IMR-90 (cell line): ENCODE results near the gene CMTM1. TPM values are rescaled to one million over a fixed set of nuclear protein-coding genes. Genes with fewer than 3 reads are reported as not detected.

Source experiments
- ATAC-seq: fragments of 200-7000 bp; cut with Tn5 transposase; 2 replicates; pipeline ENCODE4 v1.9.1; 2020; ENCODE audit warnings: low read depth, mild to moderate bottlenecking, moderate library complexity
- BruUV-seq: library from RNA; stranded (reverse); fragments of 400-500 nt; replicated peaks from 2 replicates; lab custom pipeline; 2021; lab: Mats Ljungman, UMichigan
- CTCF ChIA-PET: fragments of 300-600 bp; formaldehyde crosslinking; extraction: SDS; loops from one replicate; lab custom pipeline; 2021; ENCODE audit warnings: antibody characterized with exemption; lab: Yijun Ruan, JAX
- POLR2A ChIA-PET: fragments of 300-600 bp; sonication (Branson Sonifier 250); formaldehyde crosslinking; loops from one replicate; lab custom pipeline; 2022; ENCODE audit warnings: antibody characterized with exemption; ENCODE audit not compliant: unreplicated experiment; lab: Charles Lee
- DNase-seq: peaks from one replicate; pipeline ENCODE4 v3.0.0; 2013
- H2AFZ ChIP-seq: replicated peaks from 2 replicates; pipeline ENCODE3; 2013; ENCODE audit warnings: low read length, mild to moderate bottlenecking; ENCODE audit not compliant: poor library complexity
- H2AK5ac ChIP-seq: 2 replicates; pipeline ENCODE4 v1.6.1; 2013; ENCODE audit warnings: low read depth, low read length, inconsistent platforms
- H2AK9ac ChIP-seq: replicated peaks from 2 replicates; pipeline ENCODE3; 2013; ENCODE audit warnings: mild to moderate bottlenecking, low read depth, low read length, moderate library complexity; ENCODE audit not compliant: poor library complexity
- H2BK120ac ChIP-seq: 2 replicates; pipeline ENCODE4 v1.6.1; 2013; ENCODE audit warnings: low read depth, low read length, inconsistent platforms
- H2BK15ac ChIP-seq: 3 replicates; pipeline ENCODE4 v1.6.1; 2013; ENCODE audit warnings: low read depth, low read length, inconsistent platforms
- H2BK20ac ChIP-seq: 2 replicates; pipeline ENCODE4 v1.6.1; 2013; ENCODE audit warnings: low read depth, mild to moderate bottlenecking, inconsistent platforms, low read length, moderate library complexity
- H2BK5ac ChIP-seq: 2 replicates; pipeline ENCODE4 v1.6.1; 2013; ENCODE audit warnings: mild to moderate bottlenecking, low read depth, low read length, inconsistent platforms; ENCODE audit not compliant: poor library complexity, severe bottlenecking
- H3K14ac ChIP-seq: replicated peaks from 2 replicates; pipeline ENCODE4 v1.6.1; 2013; ENCODE audit warnings: low read depth, low read length, inconsistent platforms
- H3K18ac ChIP-seq: 2 replicates; pipeline ENCODE4 v1.6.1; 2013; ENCODE audit warnings: low read depth, low read length, control low read depth
- H3K23ac ChIP-seq: 2 replicates; pipeline ENCODE4 v1.6.1; 2013; ENCODE audit warnings: low read depth, low read length, inconsistent platforms
- H3K27ac ChIP-seq: 2 replicates; pipeline ENCODE4 v1.5.1; 2013; ENCODE audit warnings: mild to moderate bottlenecking, control low read depth, low read length; ENCODE audit not compliant: insufficient read depth
- H3K27me3 ChIP-seq: 2 replicates; pipeline ENCODE4 v1.6.1; 2013; ENCODE audit warnings: low read length; ENCODE audit not compliant: control insufficient read depth, insufficient read depth
- H3K36me3 ChIP-seq: 2 replicates; pipeline ENCODE4 v1.6.1; 2013; ENCODE audit warnings: low read length, mixed read lengths; ENCODE audit not compliant: control insufficient read depth, insufficient read depth
- H3K4ac ChIP-seq: 2 replicates; pipeline ENCODE4 v1.6.1; 2013; ENCODE audit warnings: low read depth, low read length, inconsistent platforms
- H3K4me1 ChIP-seq: 2 replicates; pipeline ENCODE4 v1.6.1; 2013; ENCODE audit warnings: low read length, mixed read lengths; ENCODE audit not compliant: control insufficient read depth, insufficient read depth
- H3K4me2 ChIP-seq: 2 replicates; pipeline ENCODE4 v1.6.1; 2013; ENCODE audit warnings: low read depth, mild to moderate bottlenecking, control low read depth, low read length, moderate library complexity
- H3K4me3 ChIP-seq: 2 replicates; pipeline ENCODE4 v1.5.1; 2013; ENCODE audit warnings: low read depth, mild to moderate bottlenecking, control low read depth, low read length, moderate library complexity; ENCODE audit not compliant: insufficient read depth
- H3K56ac ChIP-seq: 2 replicates; pipeline ENCODE4 v1.6.1; 2013; ENCODE audit warnings: low read length, inconsistent platforms; ENCODE audit not compliant: insufficient read depth; ENCODE audit errors: extremely low read depth
- H3K79me1 ChIP-seq, 2 experiments: 2 replicates each; pipeline ENCODE4 v1.6.1; 2013; ENCODE audit warnings: low read length in 2 of 2, inconsistent platforms in 1 of 2, low read depth in 1 of 2
- H3K9ac ChIP-seq: 2 replicates; pipeline ENCODE4 v1.6.1; 2013; ENCODE audit warnings: low read depth, low read length, control low read depth
- H3K9me1 ChIP-seq: 2 replicates; pipeline ENCODE4 v1.6.1; 2013; ENCODE audit warnings: low read length, inconsistent platforms; ENCODE audit not compliant: insufficient read depth
- H3K9me3 ChIP-seq: 2 replicates; pipeline ENCODE4 v1.6.1; 2013; ENCODE audit warnings: low read length; ENCODE audit not compliant: control insufficient read depth, insufficient read depth
- H4K20me1 ChIP-seq: 2 replicates; pipeline ENCODE4 v1.6.1; 2013; ENCODE audit warnings: low read length, inconsistent platforms; ENCODE audit not compliant: insufficient read depth
- H4K5ac ChIP-seq: 2 replicates; pipeline ENCODE4 v1.6.1; 2013; ENCODE audit warnings: mild to moderate bottlenecking, low read depth, low read length, control low read depth
- H4K8ac ChIP-seq, 2 experiments: 2 replicates each; pipeline ENCODE4 v1.6.1; 2013; ENCODE audit warnings: low read depth in 2 of 2, low read length in 2 of 2, control low read depth in 1 of 2, inconsistent platforms in 1 of 2
- H4K91ac ChIP-seq: 2 replicates; pipeline ENCODE4 v1.6.1; 2013; ENCODE audit warnings: low read depth, low read length, inconsistent platforms; ENCODE audit not compliant: insufficient read depth
- BHLHE40 ChIP-seq: fragments of 150-350 bp; IDR thresholded peaks from 2 replicates; pipeline ENCODE4 v1.6.1; 2016; ENCODE audit warnings: mild to moderate bottlenecking, low read depth, low read length
- CEBPB ChIP-seq: IDR thresholded peaks from 2 replicates; pipeline ENCODE4 v1.6.1; 2012; ENCODE audit warnings: low read depth, low read length, improper control_type of control experiment
- CHD1 ChIP-seq: IDR thresholded peaks from 2 replicates; pipeline ENCODE4 v1.6.1; 2012; ENCODE audit warnings: low read depth, low read length, improper control_type of control experiment
- FOS ChIP-seq: fragments of 150-350 bp; IDR thresholded peaks from 2 replicates; pipeline ENCODE4 v1.6.1; 2016; ENCODE audit warnings: low read depth, low read length
- MAFK ChIP-seq: IDR thresholded peaks from 2 replicates; pipeline ENCODE4 v1.6.1; 2012; ENCODE audit warnings: low read depth, low read length, improper control_type of control experiment
- MAZ ChIP-seq: IDR thresholded peaks from 2 replicates; pipeline ENCODE4 v1.6.1; 2012; ENCODE audit warnings: low read depth, mild to moderate bottlenecking, low read length, improper control_type of control experiment, moderate library complexity, borderline replicate concordance
- MXI1 ChIP-seq: IDR thresholded peaks from 2 replicates; pipeline ENCODE4 v1.6.1; 2012; ENCODE audit warnings: low read depth, mild to moderate bottlenecking, low read length, moderate library complexity, borderline replicate concordance
- NFE2L2 ChIP-seq: fragments of 150-350 bp; IDR thresholded peaks from 2 replicates; pipeline ENCODE4 v1.6.1; 2016; ENCODE audit warnings: low read depth, mild to moderate bottlenecking, low read length
- POLR2A ChIP-seq: IDR thresholded peaks from 2 replicates; pipeline ENCODE4 v1.6.1; 2012; ENCODE audit warnings: mild to moderate bottlenecking, low read depth, low read length
- RAD21 ChIP-seq: IDR thresholded peaks from 2 replicates; pipeline ENCODE4 v1.6.1; 2012; ENCODE audit warnings: low read length, improper control_type of control experiment
- RCOR1 ChIP-seq: IDR thresholded peaks from 2 replicates; pipeline ENCODE4 v1.6.1; 2012; ENCODE audit warnings: mild to moderate bottlenecking, low read length, improper control_type of control experiment; ENCODE audit not compliant: insufficient replicate concordance
- RFX5 ChIP-seq: IDR thresholded peaks from 2 replicates; pipeline ENCODE4 v1.8.0; 2012; ENCODE audit warnings: low read depth, mild to moderate bottlenecking, low read length, moderate library complexity
- SMC3 ChIP-seq: fragments of 150-350 bp; IDR thresholded peaks from 2 replicates; pipeline ENCODE4 v1.6.1; 2016; ENCODE audit warnings: low read depth, mild to moderate bottlenecking, antibody characterized with exemption, low read length, moderate library complexity
- WGBS, 2 experiments: methylation state at CpG; one replicate each; pipeline versions ENCODE4 v1.1.5 to v1.1.7; 2013; ENCODE audit warnings: missing lambda C conversion rate in 2 of 2; ENCODE audit not compliant: insufficient read length in 1 of 2; ENCODE audit errors: extremely low coverage in 2 of 2; 5-methylcytosine and 5-hydroxymethylcytosine counted together
- dilution Hi-C: fragments of 300-500 bp; cut with HindIII; formaldehyde crosslinking; loops from one replicate; pipeline ENCODE4 v1.14.3; 2018; ENCODE audit warnings: low sequenced_read_pairs; ENCODE audit not compliant: unreplicated experiment
- in situ Hi-C: fragments of 300-500 bp; cut with MboI; formaldehyde crosslinking; loops from 3 replicates; pipeline ENCODE4 v1.14.3; 2019; ENCODE audit warnings: low sequenced_read_pairs, inconsistent platforms, mixed read lengths
- intact Hi-C: fragments of 100-400 bp; cut with micrococcal nuclease; formaldehyde crosslinking; loops from 2 replicates; pipeline ENCODE4 v1.10.0; 2022
- polyA plus RNA-seq, 3 experiments: library from polyadenylated mRNA; depleted of rRNA; stranded (reverse); fragments of >200 nt; gene quantifications; 2 replicates each; pipeline ENCODE4 v1.2.3, GENCODE V29; 2012; ENCODE audit warnings: low replicate concordance in 1 of 3
- total RNA-seq: library from RNA; depleted of rRNA; stranded (reverse); fragments of >200 nt; gene quantifications from 2 replicates; pipeline ENCODE4 v1.2.3, GENCODE V29; 2012
- TF ChIP-seq, protein P1 (sequence below): fragments of 150-350 bp; IDR thresholded peaks from 2 replicates; pipeline ENCODE4 v1.6.1; 2016; ENCODE audit warnings: low read depth, mild to moderate bottlenecking, low read length, moderate library complexity, borderline replicate concordance
- TF ChIP-seq, protein P2 (sequence below): fragments of 150-350 bp; IDR thresholded peaks from 2 replicates; pipeline ENCODE4 v1.6.1; 2017; ENCODE audit warnings: mild to moderate bottlenecking, antibody characterized with exemption, low read length, low read depth
- TF ChIP-seq, protein P3 (sequence below): conservative IDR thresholded peaks from 2 replicates; pipeline ENCODE4 v1.5.1; 2012; ENCODE audit warnings: mild to moderate bottlenecking, low read depth, low read length, improper control_type of control experiment

CMTM1 gene
- total and polyA plus RNA-seq, 2 of the 4 experiments (the other 2 are of a cell fraction): 0.54 to 2.1 TPM

DNA sequence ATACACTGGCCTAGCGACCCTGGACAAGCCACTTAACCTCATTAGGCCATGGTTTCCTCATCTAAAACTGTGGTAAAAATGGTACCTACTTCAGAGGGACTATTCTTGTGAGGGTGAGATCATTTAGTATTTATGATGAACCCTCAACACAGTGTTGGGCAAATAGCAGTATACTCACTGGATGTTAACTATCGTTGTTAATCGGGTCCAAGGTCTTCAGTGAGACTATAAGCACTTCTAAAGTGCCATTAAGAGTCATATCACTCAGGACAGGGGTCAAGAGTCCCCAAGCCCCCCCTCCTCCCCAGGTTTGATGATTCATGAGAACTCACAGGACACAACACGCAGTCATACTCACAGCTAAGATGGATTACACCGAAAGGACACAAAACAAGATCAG, 27.3 kb upstream of the CMTM1 start:
- H3K4ac ChIP-seq: no peak overlapping the region
- no peaks in the 10 kb centered on the region for H3K4me1 ChIP-seq
- ChIA-PET CTCF (no interaction called here), POLR2A (no interaction called here)
- intact Hi-C loops (no loop called here), in situ Hi-C loops (no loop called here), dilution Hi-C loops (no loop called here)
- no peaks in the 10 kb centered on the region for H3K79me1 ChIP-seq
- H3K23ac ChIP-seq: no peak overlapping the region
- no peak overlapping the region for H2BK5ac ChIP-seq
- DNase-seq (no peak), ATAC-seq (no peak)
- WGBS, 2 experiments: 92% methylated on average over 2 of the region's 5 CpGs; no CpG with 5 or more reads in 1 of the 2 experiments
- no peaks in the 10 kb centered on the region for H3K27me3 ChIP-seq
- no peak overlapping the region for H3K27ac ChIP-seq
- no peak overlapping the region for H3K4me2 ChIP-seq
- H2BK120ac ChIP-seq: no peak overlapping the region
- H3K56ac ChIP-seq: no peak overlapping the region
- peaks cover 7% of the 10 kb centered on the region; the same call in 1 of the 2 replicates for H3K9me1 ChIP-seq
- no peak overlapping the region for H4K8ac ChIP-seq
- no peak overlapping the region for H4K5ac ChIP-seq
- no peak overlapping the region for H3K9ac ChIP-seq
- no peak overlapping the region for H3K4me3 ChIP-seq
- no peak overlapping the region for H2BK20ac ChIP-seq
- no TSS peak for BruUV-seq
- no peaks in the 10 kb centered on the region for H3K9me3 ChIP-seq
- no peak for TF ChIP-seq CHD1
- TF ChIP-seq BHLHE40: no peak
- TF ChIP-seq MXI1: no peak
- TF ChIP-seq, protein P1, sequence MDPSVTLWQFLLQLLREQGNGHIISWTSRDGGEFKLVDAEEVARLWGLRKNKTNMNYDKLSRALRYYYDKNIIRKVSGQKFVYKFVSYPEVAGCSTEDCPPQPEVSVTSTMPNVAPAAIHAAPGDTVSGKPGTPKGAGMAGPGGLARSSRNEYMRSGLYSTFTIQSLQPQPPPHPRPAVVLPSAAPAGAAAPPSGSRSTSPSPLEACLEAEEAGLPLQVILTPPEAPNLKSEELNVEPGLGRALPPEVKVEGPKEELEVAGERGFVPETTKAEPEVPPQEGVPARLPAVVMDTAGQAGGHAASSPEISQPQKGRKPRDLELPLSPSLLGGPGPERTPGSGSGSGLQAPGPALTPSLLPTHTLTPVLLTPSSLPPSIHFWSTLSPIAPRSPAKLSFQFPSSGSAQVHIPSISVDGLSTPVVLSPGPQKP: no peak
- TF ChIP-seq RFX5: no peak
- no peak for TF ChIP-seq MAFK
- no peak for TF ChIP-seq POLR2A
- TF ChIP-seq NFE2L2: no peak
- TF ChIP-seq, protein P2, sequence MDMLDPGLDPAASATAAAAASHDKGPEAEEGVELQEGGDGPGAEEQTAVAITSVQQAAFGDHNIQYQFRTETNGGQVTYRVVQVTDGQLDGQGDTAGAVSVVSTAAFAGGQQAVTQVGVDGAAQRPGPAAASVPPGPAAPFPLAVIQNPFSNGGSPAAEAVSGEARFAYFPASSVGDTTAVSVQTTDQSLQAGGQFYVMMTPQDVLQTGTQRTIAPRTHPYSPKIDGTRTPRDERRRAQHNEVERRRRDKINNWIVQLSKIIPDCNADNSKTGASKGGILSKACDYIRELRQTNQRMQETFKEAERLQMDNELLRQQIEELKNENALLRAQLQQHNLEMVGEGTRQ: no peak
- TF ChIP-seq, protein P3, sequence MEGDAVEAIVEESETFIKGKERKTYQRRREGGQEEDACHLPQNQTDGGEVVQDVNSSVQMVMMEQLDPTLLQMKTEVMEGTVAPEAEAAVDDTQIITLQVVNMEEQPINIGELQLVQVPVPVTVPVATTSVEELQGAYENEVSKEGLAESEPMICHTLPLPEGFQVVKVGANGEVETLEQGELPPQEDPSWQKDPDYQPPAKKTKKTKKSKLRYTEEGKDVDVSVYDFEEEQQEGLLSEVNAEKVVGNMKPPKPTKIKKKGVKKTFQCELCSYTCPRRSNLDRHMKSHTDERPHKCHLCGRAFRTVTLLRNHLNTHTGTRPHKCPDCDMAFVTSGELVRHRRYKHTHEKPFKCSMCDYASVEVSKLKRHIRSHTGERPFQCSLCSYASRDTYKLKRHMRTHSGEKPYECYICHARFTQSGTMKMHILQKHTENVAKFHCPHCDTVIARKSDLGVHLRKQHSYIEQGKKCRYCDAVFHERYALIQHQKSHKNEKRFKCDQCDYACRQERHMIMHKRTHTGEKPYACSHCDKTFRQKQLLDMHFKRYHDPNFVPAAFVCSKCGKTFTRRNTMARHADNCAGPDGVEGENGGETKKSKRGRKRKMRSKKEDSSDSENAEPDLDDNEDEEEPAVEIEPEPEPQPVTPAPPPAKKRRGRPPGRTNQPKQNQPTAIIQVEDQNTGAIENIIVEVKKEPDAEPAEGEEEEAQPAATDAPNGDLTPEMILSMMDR: no peak
- TF ChIP-seq RAD21: no peak
- no peak for TF ChIP-seq CEBPB
- TF ChIP-seq FOS: no peak
- no peak for TF ChIP-seq RCOR1
- no peak for TF ChIP-seq MAZ
- no peak for TF ChIP-seq SMC3
- H2AK9ac ChIP-seq: no peak overlapping the region
- no peak overlapping the region for H2BK15ac ChIP-seq
- H4K91ac ChIP-seq: no peak overlapping the region
- peaks cover 27% of the 10 kb centered on the region for H3K36me3 ChIP-seq
- no peak overlapping the region for H2AFZ ChIP-seq
- no peak overlapping the region for H3K18ac ChIP-seq
- H2AK5ac ChIP-seq: no peak overlapping the region
- no peaks in the 10 kb centered on the region for H4K20me1 ChIP-seq
- no peak overlapping the region for H3K14ac ChIP-seq
